Brain microvascular endothelial cell (primary cell): ENCODE measurements around the gene PRL.

ENCODE experiments used
- DNase-seq: peaks from one replicate; pipeline ENCODE4 v3.0.0-alpha.2; 2020
- H3K27ac ChIP-seq: fragments of 250-450 bp; sonication (Bioruptor Pico); 2 replicates; pipeline ENCODE4 v1.5.1; 2020; ENCODE audit warnings: mild to moderate bottlenecking, moderate library complexity
- H3K27me3 ChIP-seq: fragments of 250-450 bp; sonication (Bioruptor Pico); replicated peaks from 2 replicates; pipeline ENCODE4 v1.5.1; 2020; ENCODE audit warnings: mild to moderate bottlenecking
- H3K36me3 ChIP-seq: fragments of 250-450 bp; sonication (Bioruptor Pico); replicated peaks from 2 replicates; pipeline ENCODE4 v1.5.1; 2020; ENCODE audit warnings: mild to moderate bottlenecking
- H3K4me3 ChIP-seq: 2 replicates; pipeline ENCODE4 v1.5.1; 2011; ENCODE audit warnings: low read depth, mild to moderate bottlenecking, control low read depth, low read length, moderate library complexity
- CTCF ChIP-seq: IDR thresholded peaks from 2 replicates; pipeline ENCODE4 v1.5.1; 2011; ENCODE audit warnings: low read depth, mild to moderate bottlenecking, moderate library complexity, low read length, control low read depth, inconsistent platforms; ENCODE audit errors: missing control alignments
- in situ Hi-C: cut with HindIII; loops from 2 replicates; pipeline ENCODE4 v1.10.0; 2017; ENCODE audit warnings: low sequenced_read_pairs, low pct_ligation_motif_present

Gene PRL

DNA sequence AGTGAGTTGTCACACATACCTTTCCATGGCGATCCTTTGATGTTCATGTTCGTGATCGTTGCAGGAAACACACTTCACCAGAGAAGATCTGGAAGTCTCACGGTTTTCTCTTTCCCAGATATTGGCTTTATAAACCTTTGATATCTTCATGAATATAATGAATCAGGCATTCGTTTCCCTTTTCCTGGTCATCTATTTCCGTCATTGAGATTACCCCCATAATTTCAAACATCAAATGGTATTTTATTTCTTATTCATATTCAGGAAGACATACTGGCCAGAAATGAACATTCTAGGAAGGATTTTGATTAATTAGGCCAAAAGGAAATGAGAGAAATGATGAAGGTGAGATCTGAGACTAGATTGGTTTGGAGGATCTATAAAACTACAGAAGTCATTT lies at the start of gene PRL:
TSS of gene PRL (minus strand) at position 101 of the 400 bp plus-strand sequence. CDS start at position 47, 54 bp downstream.
- in situ Hi-C loops, result no loop called here
- TF ChIP-seq CTCF, result no peak

GRCh38 chr6:22343864-22344263 lies 47.0 kb upstream of the PRL start:
- no peak overlapping the region for H3K4me3 ChIP-seq
- H3K36me3 ChIP-seq, result no peaks in the 10 kb centered on the region
- H3K27ac ChIP-seq, result no peak overlapping the region
- in situ Hi-C loops, result no loop called here
- TF ChIP-seq CTCF, result peak; percentile 30
- no peak for DNase-seq
- no peaks in the 10 kb centered on the region for H3K27me3 ChIP-seq

More for the DNA sequence above, at the start of gene PRL:
- Histone ChIP-seq H3K4me3 (no peak within 1 kb of the TSS), H3K27ac (no peak within 1 kb of the TSS), H3K27me3 (no peaks in the 10 kb centered on the region), H3K36me3 (no peaks in the 10 kb centered on the region)
- no peak for DNase-seq

GRCh38 chr6:22334778-22335177 lies 37.9 kb upstream of the PRL start:
- no peak for TF ChIP-seq CTCF
- H3K4me3 ChIP-seq, result no peak overlapping the region

GRCh38 chr6:22333802-22334201 lies 37.0 kb upstream of the PRL start:
- in situ Hi-C loops, result no loop called here
- Histone ChIP-seq H3K27me3 (no peaks in the 10 kb centered on the region), H3K27ac (peak overlapping the region; percentile 29), H3K4me3 (no peak overlapping the region), H3K36me3 (no peaks in the 10 kb centered on the region)
- TF ChIP-seq CTCF, result no peak
- DNase-seq, result peak; percentile 38

More at GRCh38 chr6:22334778-22335177, 37.9 kb upstream of the PRL start:
- DNase-seq, result no peak
- Histone ChIP-seq H3K36me3 (no peaks in the 10 kb centered on the region), H3K27me3 (no peaks in the 10 kb centered on the region), H3K27ac (no peak overlapping the region)
- in situ Hi-C loops, result no loop called here

GRCh38 chr6:22332711-22333110 lies 35.9 kb upstream of the PRL start:
- no peak overlapping the region for H3K27ac ChIP-seq
- H3K4me3 ChIP-seq, result no peak overlapping the region
- no peak for TF ChIP-seq CTCF
- H3K27me3 ChIP-seq, result no peaks in the 10 kb centered on the region
- H3K36me3 ChIP-seq, result no peaks in the 10 kb centered on the region
- no peak for DNase-seq
- in situ Hi-C loops, result no loop called here

- in situ Hi-C loops, result no loop called here
- Histone ChIP-seq H3K4me3 (no peak overlapping the region), H3K27ac (no peak overlapping the region), H3K27me3 (no peaks in the 10 kb centered on the region), H3K36me3 (no peaks in the 10 kb centered on the region)
- DNase-seq, result no peak
- no peak for TF ChIP-seq CTCF
Measured at GRCh38 chr6:22332216-22332615, 35.4 kb upstream of the PRL start.
